ENCODE measurements around the gene TBCD.

DNA sequence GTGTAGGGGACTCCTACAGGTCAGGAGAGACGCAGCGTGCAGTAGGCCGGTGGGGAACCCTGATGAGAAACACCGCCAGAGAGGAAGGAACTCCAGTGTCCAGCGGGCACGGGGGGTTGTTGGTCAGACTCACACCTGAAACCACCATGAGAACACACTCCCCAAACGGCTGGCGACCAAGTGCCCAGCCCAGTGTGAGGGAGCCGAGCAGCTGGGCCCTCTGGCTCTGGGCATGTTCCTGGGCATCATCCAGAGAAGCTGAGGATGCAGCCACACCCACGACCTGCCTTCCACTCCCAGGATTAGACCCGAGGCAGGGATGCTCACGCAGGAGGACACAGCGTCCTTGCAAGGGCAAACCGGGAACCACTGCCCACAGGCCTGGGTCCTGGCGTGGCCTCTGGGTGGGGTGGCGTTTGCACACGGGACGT lies 196.2 kb downstream of the TBCD start:
- no peak for TF ChIP-seq CTCF (conservative IDR thresholded peaks at IDR 0.05; ENCODE audit: low read length)
- TF ChIP-seq EZH2phosphoT487 (IDR thresholded peaks at IDR 0.05; ENCODE audit: borderline replicate concordance, low read depth, low read length) = no peak

Measured in OCI-LY7 (cell line).